ENCODE data around the gene POLD3.

DNA sequence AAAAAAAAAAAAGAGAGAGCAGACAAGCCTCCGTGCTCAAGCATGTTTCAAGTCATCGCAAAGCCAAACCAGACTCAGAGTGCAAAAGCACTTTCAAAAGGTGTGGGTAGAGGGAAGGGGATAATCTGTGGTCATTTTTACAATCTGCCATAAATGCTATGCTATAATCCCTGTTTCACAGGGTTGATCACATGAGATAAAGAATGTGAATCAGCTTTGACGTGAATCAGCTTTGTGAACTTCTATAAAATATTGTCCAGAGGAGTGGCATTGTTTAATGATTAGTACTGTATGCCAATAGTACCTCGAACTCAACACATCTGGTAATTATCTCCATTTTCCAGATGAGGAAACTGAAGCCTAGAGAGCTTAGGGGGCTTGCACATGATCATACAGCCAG, 20.0 kb upstream of the POLD3 start:
- TF ChIP-seq, protein P1, sequence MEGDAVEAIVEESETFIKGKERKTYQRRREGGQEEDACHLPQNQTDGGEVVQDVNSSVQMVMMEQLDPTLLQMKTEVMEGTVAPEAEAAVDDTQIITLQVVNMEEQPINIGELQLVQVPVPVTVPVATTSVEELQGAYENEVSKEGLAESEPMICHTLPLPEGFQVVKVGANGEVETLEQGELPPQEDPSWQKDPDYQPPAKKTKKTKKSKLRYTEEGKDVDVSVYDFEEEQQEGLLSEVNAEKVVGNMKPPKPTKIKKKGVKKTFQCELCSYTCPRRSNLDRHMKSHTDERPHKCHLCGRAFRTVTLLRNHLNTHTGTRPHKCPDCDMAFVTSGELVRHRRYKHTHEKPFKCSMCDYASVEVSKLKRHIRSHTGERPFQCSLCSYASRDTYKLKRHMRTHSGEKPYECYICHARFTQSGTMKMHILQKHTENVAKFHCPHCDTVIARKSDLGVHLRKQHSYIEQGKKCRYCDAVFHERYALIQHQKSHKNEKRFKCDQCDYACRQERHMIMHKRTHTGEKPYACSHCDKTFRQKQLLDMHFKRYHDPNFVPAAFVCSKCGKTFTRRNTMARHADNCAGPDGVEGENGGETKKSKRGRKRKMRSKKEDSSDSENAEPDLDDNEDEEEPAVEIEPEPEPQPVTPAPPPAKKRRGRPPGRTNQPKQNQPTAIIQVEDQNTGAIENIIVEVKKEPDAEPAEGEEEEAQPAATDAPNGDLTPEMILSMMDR (IDR thresholded peaks at IDR 0.05): no peak
- TF ChIP-seq POLR2A (IDR thresholded peaks at IDR 0.05): no peak

Data from breast epithelium (tissue), 3 donors.